Measurements from ENCODE around the gene MEIS2.

Gene MEIS2

DNA sequence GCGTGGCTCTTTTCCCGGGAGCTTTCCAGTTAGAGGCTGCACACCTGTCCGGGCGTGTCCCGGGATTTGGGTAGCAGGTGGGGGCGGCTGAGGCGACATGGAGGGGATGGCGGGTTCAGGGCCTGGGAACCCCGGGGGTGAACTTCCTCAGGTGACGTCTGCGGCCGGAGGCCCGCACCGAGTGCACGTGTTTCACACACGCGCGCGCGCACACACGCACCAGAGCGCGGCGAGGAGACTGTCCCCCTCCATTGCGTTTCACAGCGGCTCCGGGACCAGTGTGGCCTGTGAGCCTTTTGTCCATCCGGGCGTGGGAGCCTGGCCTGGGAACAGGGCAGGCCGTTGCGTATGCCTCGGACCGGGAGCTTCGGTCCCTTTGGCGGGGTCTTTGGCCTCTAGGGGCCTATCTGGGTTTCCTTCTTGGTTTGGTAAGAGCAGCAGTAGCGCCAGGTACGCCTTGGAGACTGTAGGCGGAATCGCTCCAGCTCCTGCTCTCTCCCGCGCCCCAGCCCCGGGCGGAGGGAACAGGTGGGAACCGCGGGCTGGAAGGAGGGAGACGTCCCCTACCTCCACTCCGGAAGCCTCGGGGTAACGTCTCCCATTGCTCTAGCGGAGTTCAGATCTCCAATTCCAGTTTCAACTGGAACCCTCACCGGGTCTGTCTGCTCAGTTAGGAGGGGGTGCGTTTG is 220.0 kb downstream of the MEIS2 start:
- DNase-seq (ENCODE audit: low read depth in 1 of 2, low spot score in 1 of 2), result no peak

DNA sequence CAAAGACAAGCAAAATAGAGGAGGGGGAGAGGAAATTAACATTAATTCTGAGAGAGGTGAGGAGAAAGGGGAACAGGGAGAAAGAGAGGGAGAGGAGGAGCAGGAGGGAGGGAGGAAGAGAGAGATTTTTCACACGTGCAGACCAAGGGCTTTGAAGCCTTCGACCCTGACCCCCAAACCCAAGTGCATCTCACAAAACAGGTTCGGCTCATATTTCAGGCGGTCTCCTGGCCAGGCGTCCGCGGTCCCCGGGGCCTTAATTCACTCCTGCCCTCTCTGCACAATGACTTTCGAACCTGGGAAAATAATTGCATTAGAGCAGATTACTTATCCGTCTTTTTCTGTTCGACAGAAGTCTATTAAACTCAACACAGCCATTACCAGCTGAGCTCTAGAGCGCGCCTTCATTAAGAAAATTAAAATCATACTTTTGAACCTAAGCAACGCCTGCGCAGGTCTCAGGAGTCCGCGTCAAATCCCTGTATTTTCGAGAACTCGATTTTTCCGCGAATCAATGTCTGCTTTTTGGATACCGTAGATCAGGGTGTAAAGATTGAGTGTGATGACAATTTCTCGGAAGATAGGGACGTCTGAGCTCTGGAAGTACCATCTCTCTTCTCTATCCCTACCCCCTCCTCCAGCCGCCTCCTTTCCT is 220.7 kb downstream of the MEIS2 start:
- DNase-seq (ENCODE audit: low read depth in 1 of 2, low spot score in 1 of 2), result no peak

DNA sequence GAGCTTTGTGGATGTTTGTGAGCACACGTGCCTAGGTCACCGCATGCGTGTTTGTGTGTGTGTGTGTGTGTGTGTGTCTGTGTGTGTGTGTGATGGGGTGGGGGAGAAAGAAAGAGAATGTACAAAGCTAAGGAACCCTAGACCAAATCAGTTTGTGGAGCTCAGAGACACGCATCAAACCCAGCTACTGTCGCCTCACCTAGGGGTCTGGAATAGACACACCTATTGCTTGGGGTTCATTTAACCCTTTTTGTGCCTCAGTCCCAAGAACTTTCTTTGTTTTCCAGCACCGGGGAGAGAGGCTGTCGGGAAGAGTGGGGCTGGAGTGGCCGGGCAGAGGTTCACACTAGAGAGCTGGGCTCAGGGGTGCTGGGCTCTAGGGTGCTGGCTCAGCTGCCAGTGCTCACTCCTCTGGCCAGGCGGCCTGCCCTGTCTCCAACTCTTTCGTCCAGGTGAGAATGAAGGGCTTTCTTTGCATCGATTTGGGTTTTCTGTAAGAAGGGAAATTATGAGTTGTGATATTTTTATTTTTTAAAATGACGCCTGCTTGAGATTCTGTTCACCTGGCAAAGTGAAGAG is 221.6 kb downstream of the MEIS2 start:
- no peak for DNase-seq (ENCODE audit: low read depth in 1 of 2, low spot score in 1 of 2)

DNA sequence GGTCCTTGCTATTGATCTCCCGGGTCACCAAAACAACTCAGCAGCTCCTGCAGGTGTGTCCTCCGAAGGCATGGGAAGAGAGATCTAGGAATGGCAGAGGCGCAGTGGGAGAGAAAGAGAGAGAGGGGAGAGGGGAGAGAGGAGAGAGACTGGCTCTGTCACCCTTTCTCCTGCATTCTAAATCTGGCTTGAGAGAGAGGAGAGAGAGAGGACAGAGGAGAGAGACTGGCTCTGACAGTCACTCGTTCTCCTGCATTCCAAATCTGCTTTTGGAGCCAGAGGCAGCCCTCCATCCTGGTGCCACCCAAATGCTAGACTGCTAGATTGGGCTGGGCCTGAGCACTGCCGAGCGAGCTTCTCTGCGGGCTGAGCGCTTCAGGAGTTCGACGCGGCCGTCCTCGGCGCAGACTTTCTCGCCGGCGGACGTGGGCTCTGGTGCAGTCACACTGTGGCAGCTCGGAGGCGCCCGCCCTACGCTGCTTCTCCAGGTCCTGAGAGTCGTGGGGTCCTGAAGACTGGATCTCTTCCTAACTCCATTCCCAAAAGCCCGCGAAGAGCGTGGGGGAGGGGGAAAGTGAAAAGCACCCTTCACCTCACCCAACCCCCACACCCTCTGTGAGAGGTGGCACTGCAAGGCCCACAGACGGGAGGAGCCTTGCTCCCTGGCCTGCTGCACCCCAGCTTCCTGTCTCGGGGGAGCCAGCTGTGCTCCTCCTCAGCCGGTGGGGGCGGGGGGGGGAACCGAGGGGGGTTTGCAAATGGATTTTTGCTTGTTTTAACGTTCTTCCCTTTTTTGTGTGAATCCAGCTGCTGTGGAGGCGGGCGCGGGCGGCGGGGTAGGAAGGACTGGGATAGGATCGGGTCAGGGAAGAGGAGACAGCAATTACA is 222.3 kb downstream of the MEIS2 start:
- DNase-seq (ENCODE audit: low read depth in 1 of 2, low spot score in 1 of 2), result no peak

DNA sequence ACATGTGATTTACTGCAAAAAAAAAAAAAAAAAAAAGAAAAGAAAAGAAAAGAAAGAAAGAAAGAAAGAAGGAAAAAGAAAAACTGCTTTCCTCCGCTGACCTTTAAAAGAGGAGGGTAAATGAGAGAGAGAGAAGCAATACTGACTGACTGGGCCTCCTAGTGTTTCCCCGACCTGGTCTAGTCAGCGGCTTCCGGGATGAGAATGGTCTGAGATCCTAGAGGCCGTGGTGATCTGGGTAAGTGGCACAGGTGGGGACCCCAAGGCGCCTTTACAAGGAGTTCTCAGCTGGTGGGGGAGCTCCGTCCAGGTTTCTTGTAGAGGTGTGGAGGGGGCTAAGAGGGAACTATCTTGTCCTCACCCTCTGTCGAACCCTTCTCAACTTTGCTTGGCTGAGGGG is 223.1 kb downstream of the MEIS2 start:
- no peak for DNase-seq (ENCODE audit: low read depth in 1 of 2, low spot score in 1 of 2)

DNA sequence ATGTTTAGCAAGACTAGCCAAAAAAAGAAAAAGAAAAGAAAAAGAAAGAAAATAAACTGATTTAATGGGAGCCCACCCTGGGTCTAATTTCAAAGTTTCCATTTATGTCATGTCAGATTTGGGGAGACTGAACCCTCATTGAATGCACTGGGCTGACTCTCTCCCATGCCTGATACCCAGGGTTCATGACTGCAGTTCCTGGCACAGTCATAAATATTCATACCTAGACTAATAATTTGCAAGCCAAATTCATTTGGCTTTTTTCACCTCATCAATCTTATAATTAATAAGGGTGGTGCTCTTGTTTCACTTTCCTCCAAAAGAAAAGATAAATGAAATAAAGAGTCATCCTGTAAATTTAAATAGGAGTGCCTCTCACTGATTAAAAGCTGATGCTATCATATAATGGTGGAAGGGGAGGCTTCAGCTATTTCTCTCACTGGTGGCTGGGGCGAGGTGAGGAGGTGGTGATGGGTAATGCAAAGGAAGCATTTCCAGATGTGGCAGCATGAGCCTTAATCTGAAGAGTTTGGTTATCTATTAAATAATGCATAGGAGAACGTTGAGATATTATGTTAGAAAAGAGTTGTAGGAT is 224.5 kb downstream of the MEIS2 start:
- DNase-seq (ENCODE audit: low read depth in 1 of 2, low spot score in 1 of 2), result no peak

DNA sequence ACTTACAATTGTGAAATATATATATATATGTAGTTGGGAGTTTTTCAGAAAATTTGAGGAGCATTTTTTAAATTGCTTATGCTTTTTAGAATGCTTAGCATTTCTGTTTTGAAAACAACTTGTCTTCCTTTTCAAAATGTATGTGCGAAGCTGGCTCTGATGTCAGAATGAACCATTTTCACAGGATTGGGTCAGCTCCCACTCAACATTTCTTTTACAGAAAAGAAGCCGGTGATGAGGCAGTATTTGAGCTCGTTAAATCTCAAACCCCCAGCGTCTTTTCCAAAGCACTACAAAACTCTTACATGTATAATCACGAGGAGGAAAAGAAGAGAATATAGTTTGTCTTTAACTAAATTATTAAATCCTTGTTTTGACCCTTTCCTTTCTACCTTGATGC is 225.4 kb downstream of the MEIS2 start:
- DNase-seq (ENCODE audit: low read depth in 1 of 2, low spot score in 1 of 2), result no peak

DNA sequence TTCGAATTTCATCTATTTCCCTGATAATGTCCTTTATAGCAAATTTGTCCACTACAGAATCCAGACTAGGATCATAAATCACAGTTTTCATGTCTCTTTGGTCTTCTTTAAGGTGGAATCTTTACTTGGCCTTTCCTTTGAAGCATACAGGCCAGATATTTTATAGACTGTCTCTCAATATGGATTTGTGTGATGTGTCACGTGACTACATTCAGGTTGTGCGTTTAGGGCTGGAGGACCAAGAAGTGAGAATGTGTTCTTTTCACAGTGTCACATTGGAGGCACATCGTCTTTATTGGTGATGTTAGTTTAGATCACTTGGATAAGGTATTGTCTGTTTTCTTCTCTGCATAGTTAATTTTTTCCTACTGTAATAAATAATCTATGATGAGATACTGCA is 232.9 kb downstream of the MEIS2 start:
- DNase-seq (ENCODE audit: low read depth in 1 of 2, low spot score in 1 of 2), result no peak

DNA sequence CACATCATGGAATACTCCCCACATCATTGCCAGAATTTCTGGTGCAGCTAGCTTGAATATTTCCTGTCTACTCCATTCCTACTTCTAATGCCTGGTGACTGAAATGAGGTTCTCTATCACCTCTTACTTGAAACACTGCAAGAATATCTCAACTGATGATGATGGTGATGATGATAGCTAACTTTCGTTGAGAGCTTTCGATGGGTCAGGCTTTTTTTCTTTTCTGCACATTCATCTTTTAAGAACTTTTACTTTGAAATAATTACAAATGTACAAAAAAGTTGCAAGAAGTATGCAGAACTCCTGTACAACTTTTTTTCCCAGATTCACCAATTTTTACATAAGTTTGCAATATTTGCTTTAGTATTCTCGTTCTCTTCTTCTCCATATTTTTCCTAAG is 233.5 kb downstream of the MEIS2 start:
- no peak for DNase-seq (ENCODE audit: low read depth in 1 of 2, low spot score in 1 of 2)

DNA sequence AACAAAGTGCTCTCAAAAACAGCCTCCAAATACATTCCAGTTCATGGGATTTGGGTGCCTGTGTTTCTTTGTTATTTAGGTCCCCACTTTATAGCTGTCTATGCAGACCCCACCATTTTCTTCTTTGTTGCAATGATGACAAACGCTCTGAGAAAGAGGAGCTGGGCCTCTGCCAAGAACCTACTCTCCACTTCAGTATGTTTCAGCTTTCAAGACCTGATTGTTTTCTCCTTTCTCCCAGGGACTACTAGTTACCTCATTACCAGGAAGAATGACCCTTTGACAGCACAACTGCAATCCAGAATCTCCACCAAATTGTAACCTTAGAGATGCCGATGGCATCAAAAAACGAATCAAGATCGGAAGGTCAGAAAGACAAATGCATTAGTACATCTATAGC is 236.8 kb downstream of the MEIS2 start:
- DNase-seq (ENCODE audit: low read depth in 1 of 2, low spot score in 1 of 2), result no peak

DNA sequence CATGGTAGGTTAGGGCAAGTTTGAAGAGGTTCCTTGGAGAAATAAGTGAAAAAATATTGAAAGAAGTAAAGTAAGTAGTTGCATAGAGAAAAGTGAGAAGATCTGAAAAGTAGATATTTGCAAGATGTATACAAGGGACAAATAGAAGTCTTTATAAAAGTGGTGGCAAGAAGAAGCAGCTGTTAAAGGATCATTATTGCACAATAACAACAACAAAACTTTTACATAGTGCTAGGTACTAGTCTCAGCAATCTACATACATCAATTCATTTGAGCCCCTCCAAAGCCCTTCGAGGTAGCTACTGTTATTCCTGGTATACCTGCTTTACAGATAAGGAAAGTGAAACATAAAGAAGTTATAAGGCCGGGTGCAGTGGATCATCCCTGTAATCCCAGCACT is 239.6 kb downstream of the MEIS2 start:
- DNase-seq (ENCODE audit: low read depth in 1 of 2, low spot score in 1 of 2), result no peak

DNA sequence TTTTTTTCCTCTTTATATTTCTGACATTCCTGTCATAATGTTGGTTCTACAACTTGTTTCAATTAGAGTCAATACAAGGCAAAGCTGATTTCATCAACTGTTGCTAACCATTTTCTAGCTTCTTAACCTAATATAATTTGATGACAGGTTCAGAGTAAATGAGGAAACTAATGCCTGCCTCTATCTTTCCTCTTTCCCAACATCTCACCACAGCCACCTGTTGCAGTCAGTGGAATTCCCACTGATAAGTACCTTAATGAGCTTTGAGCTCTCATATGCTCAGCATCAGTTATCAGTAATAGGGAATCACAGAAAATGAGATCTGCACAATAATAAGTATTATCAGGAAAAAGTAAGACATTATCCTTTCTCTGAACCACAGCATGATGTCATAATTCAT is 241.9 kb downstream of the MEIS2 start:
- DNase-seq (ENCODE audit: low read depth in 1 of 2, low spot score in 1 of 2), result no peak

DNA sequence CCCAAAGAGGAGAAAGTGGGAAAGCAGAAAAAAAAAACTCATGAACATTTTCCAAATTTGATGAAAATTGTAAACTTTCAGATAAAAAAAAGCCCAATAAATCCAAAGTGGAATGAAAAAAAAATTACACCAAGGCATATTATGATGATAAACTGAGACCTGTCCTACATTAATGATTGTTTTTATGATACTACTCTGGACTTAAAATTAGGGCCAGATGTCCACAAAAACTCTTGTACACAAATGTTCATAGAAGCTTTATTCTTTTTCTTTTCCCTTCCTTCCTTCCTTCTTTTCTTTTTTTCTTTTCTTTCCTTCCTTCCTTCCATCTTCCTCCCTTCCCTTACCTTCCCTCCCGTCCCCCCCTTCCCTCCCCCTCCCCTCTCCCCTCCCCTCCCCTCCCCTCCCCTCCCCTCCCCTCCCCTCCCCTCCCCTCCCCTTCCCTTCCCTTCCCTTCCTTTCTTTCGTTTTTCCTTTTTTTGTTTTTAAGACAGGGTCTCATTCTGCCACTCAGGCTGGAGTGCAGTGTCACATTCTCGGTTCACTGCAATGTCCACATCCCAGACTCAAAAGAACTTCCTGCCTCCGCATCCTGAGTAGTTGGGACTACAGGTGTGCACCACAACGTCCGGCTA is 243.9 kb downstream of the MEIS2 start:
- no peak for DNase-seq (ENCODE audit: low read depth in 1 of 2, low spot score in 1 of 2)

DNA sequence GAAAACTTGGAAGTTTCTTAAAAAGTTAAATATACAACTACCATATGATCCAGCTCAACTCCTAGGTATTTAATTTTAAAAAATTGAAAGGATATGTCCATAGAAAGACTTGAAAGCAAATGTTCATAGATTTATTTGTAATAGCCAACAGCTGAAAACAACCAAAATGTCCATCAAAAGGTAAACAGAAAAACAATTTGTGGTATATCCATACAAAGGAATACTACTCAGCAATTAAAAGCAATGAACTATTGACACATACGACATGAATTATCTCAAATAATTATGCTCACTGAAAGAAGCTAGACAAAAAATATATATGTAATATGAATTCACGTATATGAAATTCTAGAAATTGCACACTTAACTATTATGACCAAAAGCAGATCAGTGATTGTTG is 249.5 kb downstream of the MEIS2 start:
- DNase-seq (ENCODE audit: low read depth in 1 of 2, low spot score in 1 of 2), result no peak

DNA sequence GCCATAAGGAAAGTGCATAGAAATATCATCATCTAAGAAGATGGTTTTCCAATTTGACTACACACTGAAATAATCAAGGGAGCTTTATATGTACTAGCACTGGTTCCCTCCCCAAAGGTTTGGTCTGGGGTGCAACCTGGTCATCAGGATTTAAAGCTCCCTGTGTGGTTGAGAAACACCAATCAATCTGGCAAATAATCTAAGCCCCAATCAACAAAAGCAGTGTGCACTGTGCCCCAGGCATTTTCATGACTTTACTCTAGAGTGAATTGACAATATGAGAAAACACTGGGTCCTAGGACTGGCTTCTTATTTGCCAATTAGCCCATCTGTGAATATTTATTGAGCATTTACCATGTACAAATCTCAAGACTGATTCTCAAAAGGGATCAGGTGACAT is 255.1 kb downstream of the MEIS2 start:
- no peak for DNase-seq (ENCODE audit: low read depth in 1 of 2, low spot score in 1 of 2)

DNA sequence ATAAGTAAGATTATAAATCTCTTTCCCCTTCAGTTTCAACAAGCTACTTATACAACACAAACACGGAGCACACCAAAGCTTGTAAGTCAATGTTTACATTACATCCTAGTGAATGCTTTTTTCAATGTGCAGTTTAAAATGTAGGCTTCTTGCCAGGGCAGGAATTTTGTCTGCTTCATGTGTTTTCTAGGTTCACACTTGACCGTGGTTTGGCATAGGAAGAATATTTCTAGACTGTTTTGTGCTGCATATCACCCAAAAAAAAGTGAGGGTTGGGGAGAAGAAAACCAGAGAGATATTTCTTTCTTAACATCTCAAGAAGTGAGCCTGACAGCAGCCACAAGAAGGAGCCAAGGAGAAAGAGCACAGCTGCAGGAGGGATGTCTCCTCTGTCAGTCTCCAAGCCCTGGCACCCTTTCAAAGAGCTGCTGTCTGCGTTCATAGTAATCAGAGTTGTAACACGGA is 255.8 kb downstream of the MEIS2 start:
- no peak for DNase-seq (ENCODE audit: low read depth in 1 of 2, low spot score in 1 of 2)

DNA sequence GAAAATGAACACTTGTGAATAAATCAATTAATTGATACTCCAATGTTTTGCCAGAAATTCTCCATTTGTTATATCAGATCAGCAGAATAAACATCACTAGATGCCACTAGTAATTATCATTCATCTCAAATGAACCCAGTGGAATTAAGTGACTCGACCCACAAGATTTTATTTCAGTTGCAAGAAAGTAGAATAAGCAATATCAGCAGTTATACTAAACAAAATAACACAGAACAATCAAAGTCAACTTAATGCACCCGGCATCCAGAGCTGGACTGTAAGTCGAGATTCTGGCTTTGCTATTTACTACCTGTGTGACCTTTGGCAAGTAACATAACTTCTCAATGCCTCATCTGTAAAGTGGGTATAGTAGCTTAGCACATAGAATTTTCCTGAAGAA is 256.5 kb downstream of the MEIS2 start:
- no peak for DNase-seq (ENCODE audit: low read depth in 1 of 2, low spot score in 1 of 2)

DNA sequence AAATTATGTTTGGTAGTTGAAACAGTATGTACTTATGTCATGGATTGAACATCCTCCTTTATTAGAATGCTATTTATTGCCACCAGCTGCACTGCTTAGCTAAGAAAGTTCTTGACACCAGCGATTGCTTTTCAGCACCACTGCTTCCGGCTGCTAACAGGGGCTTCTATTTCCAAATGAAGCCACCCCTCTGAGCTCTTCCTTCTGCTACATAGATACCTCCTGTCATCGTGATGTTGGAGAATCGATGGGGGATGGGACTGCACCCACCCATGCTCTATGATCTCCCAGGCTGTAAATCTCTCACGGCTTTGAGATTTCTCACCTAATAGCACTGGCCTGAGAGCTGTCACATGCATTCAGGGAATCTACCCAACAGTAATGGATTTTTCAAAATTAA is 259.2 kb downstream of the MEIS2 start:
- DNase-seq (ENCODE audit: low read depth in 1 of 2, low spot score in 1 of 2), result no peak
